ENCODE data around the gene POLDIP2.

GRCh38 chr17:28367641-28368305 is 10.4 kb upstream of the POLDIP2 start:
- TF ChIP-seq POLR2AphosphoS5 (IDR thresholded peaks at IDR 0.05; ENCODE audit: low read depth, low read length) (no peak), REST (IDR thresholded peaks at IDR 0.05; ENCODE audit: insufficient read depth in 1 of 2, low read depth in 2 of 2, low read length in 2 of 2) (no peak), SIN3A (IDR thresholded peaks at IDR 0.05; ENCODE audit: borderline replicate concordance, insufficient read depth, low read length) (no peak)
